GM12878 (cell line): ENCODE results near the gene PPARA. TPM values are rescaled to one million over a fixed set of nuclear protein-coding genes. Genes with fewer than 3 reads are reported as not detected.

ENCODE experiments used
- BMI1 ChIP-seq: fragments of 450-650 bp; IDR thresholded peaks from 2 replicates; pipeline ENCODE4 v1.6.1; 2016; ENCODE audit warnings: mild to moderate bottlenecking, moderate library complexity, borderline replicate concordance
- CBFB ChIP-seq: IDR thresholded peaks from 2 replicates; pipeline ENCODE4 v1.6.1; 2016; ENCODE audit warnings: antibody characterized with exemption, low read depth
- ELK1 ChIP-seq: IDR thresholded peaks from 2 replicates; pipeline ENCODE4 v1.6.1; 2012; ENCODE audit warnings: low read depth, low read length, improper control_type of control experiment
- EP300 ChIP-seq, 2 experiments: fragments of 150-350 bp in 1 of 2; IDR thresholded peaks; 2 replicates each; pipeline ENCODE4 v1.6.1; 2011 to 2012; ENCODE audit warnings: low read depth in 2 of 2, low read length in 2 of 2, borderline replicate concordance in 1 of 2, improper control_type of control experiment in 1 of 2, inconsistent platforms in 1 of 2; ENCODE audit not compliant: control insufficient read depth in 1 of 2
- ESRRA ChIP-seq: IDR thresholded peaks from 2 replicates; pipeline ENCODE4 v1.6.1; 2012; ENCODE audit warnings: mild to moderate bottlenecking, low read length, improper control_type of control experiment
- GATAD2B ChIP-seq: fragments of 450-650 bp; conservative IDR thresholded peaks from 2 replicates; pipeline ENCODE4 v1.6.1; 2017; ENCODE audit warnings: low read depth, mild to moderate bottlenecking, moderate library complexity
- HSF1 ChIP-seq: fragments of 150-350 bp; IDR thresholded peaks from 2 replicates; pipeline ENCODE4 v1.6.1; 2014; ENCODE audit warnings: mild to moderate bottlenecking, low read depth, low read length
- IKZF2 ChIP-seq, 2 experiments: fragments of 450-650 bp; IDR thresholded peaks; 2 replicates each; pipeline ENCODE4 v1.6.1; 2017; ENCODE audit warnings: mild to moderate bottlenecking in 2 of 2, moderate library complexity in 2 of 2
- MEF2B ChIP-seq: fragments of 450-650 bp; IDR thresholded peaks from 2 replicates; pipeline ENCODE4 v1.6.1; 2018; ENCODE audit warnings: mild to moderate bottlenecking, moderate library complexity; ENCODE audit not compliant: partially characterized antibody, poor library complexity, severe bottlenecking
- MTA3 ChIP-seq: IDR thresholded peaks from 2 replicates; pipeline ENCODE4 v1.6.1; 2012; ENCODE audit warnings: low read length, inconsistent platforms, borderline replicate concordance
- MXI1 ChIP-seq: fragments of 150-350 bp; IDR thresholded peaks from 2 replicates; pipeline ENCODE4 v1.6.1; 2011; ENCODE audit warnings: low read depth, mild to moderate bottlenecking, inconsistent platforms, low read length, improper control_type of control experiment
- NFYA ChIP-seq: IDR thresholded peaks from 2 replicates; pipeline ENCODE4 v1.6.1; 2011; ENCODE audit warnings: low read depth, mild to moderate bottlenecking, low read length, improper control_type of control experiment, borderline replicate concordance
- NRF1 ChIP-seq: conservative IDR thresholded peaks from 2 replicates; pipeline ENCODE4 v1.6.1; 2011; ENCODE audit warnings: mild to moderate bottlenecking, low read depth, low read length, improper control_type of control experiment
- POLR2A ChIP-seq: IDR thresholded peaks from 2 replicates; pipeline ENCODE4 v1.6.1; 2011; ENCODE audit warnings: low read depth, mild to moderate bottlenecking, low read length
- SMAD5 ChIP-seq: IDR thresholded peaks from 2 replicates; pipeline ENCODE4 v1.6.1; 2016; ENCODE audit warnings: antibody characterized with exemption, low read depth
- SP1 ChIP-seq: IDR thresholded peaks from one replicate; pipeline ENCODE4 v1.6.1; 2011; ENCODE audit warnings: low read depth, low read length
- SPI1 ChIP-seq: IDR thresholded peaks from 2 replicates; pipeline ENCODE4 v1.6.1; 2011; ENCODE audit warnings: low read depth, mild to moderate bottlenecking, low read length, moderate library complexity, borderline replicate concordance; ENCODE audit not compliant: insufficient read depth
- SUZ12 ChIP-seq: fragments of 200-600 bp; sonication (generic); IDR thresholded peaks from one replicate; pipeline ENCODE4 v1.6.1; 2018; ENCODE audit warnings: antibody characterized with exemption, mild to moderate bottlenecking; ENCODE audit not compliant: unreplicated experiment
- TAF1 ChIP-seq: IDR thresholded peaks from 2 replicates; pipeline ENCODE4 v1.6.1; 2011; ENCODE audit warnings: mild to moderate bottlenecking, low read depth, low read length, borderline replicate concordance
- ZNF207 ChIP-seq: fragments of 450-650 bp; IDR thresholded peaks from 2 replicates; pipeline ENCODE4 v1.6.1; 2014; ENCODE audit warnings: antibody characterized with exemption, mild to moderate bottlenecking, borderline replicate concordance
- polyA plus RNA-seq, 11 experiments: library from polyadenylated mRNA; depleted of rRNA in 4 of 11; unstranded in 6 of 11; stranded (reverse) in 5 of 11; fragments of >200 nt; fragmentation: Nextera tagmentation in 4 of 11; fragmentation: Illumina TruSeq in 1 of 11; extraction: Ambion mirVana in 4 of 11; extraction: Trizol in 1 of 11; gene quantifications; 1 replicate in 1 of 11; 2 replicates in 10 of 11; pipeline versions ENCODE4 v1.2.1 to v1.2.3, GENCODE V29; 2011 to 2016; ENCODE audit warnings: inconsistent platforms in 2 of 11, missing spikeins in 2 of 11, low read depth in 1 of 11
- total RNA-seq, 4 experiments: library from RNA; depleted of rRNA in 3 of 4; stranded (reverse); fragments of >200 nt in 3 of 4; fragmentation: Illumina TruSeq in 1 of 4; extraction: Trizol in 1 of 4; gene quantifications; 2 replicates each; pipeline versions ENCODE4 v1.2.1 to v1.2.3, GENCODE V29; 2013 to 2021
- TF ChIP-seq, protein P1 (sequence below): IDR thresholded peaks from 2 replicates; pipeline ENCODE4 v1.6.1; 2011; ENCODE audit warnings: low read depth, mild to moderate bottlenecking, low read length, moderate library complexity, borderline replicate concordance; ENCODE audit errors: extremely low read depth
- TF ChIP-seq, protein P2 (sequence below): IDR thresholded peaks from 2 replicates; pipeline ENCODE4 v1.6.1; 2011; ENCODE audit warnings: borderline replicate concordance, low read depth, mild to moderate bottlenecking, moderate library complexity, mixed read lengths, low read length; ENCODE audit not compliant: insufficient read depth; ENCODE audit errors: extremely low read length
- TF ChIP-seq, protein P3 (sequence below): IDR thresholded peaks from 2 replicates; pipeline ENCODE4 v1.6.1; 2012; ENCODE audit warnings: low read depth, low read length, improper control_type of control experiment

Gene PPARA
- total and polyA plus RNA-seq, 10 of the 15 experiments (the other 5 are each of a cell fraction or from before 2014, with no cell fraction given) = 0.72 to 10.4 (median 4.6) TPM

DNA sequence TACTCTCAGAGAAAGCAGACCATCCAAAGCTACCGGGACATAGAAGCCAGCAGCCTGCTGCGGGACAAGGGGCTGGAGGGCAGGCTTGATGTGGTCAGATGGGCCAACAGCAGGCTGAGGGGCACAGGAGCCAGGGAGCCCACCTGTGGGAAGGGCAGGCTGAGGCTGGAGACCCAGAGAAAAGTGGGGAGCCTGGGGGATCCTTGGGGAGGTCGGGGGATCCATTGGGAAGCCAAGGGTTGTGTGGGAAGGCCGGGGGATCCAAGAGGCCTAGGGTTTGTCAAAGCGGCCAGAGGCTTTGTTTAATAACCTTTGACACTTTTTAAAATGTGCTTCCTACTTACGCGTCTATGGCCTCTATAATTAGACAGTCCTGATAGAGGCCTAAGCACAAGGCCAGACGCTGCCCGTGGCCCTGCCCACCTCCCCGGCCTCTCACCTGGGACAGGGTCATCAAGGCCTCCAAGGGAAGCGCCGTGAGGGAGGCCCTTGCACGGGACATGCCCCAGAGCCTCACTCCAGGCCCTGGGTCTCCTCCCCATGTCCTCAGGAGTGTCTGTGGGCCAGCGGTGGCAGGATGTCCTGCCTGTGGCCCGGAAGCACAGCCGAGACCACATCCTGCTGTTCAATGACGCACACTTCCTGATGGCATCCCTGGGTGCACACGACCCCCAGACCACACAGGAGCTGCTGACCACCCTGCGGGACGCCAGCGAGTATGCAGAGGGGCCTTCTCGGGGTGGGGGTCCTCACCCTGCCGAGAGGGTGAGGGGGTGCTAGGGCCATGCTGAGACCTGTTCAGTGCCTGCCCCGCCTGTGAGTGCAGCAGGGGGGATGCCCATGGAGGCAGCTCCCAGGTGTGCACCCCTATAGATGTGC lies 137.8 kb downstream of the PPARA start (continued):
- TF ChIP-seq EP300 (IDR thresholded peaks at IDR 0.05; ENCODE audit: borderline replicate concordance in 1 of 2, control insufficient read depth in 1 of 2, low read depth in 2 of 2, low read length in 2 of 2) = peak in 1 of 2 experiments; percentile 43; a peak in 1 of 4 replicates
- TF ChIP-seq MTA3 = peak; percentile 45; the same call in 1 of the 2 replicates
- peak; percentile 82 for TF ChIP-seq TAF1
- peak; percentile 46; the same call in 1 of the 2 replicates for TF ChIP-seq ZNF207
- TF ChIP-seq MEF2B = peak; percentile 60
- TF ChIP-seq IKZF2 (IDR thresholded peaks at IDR 0.05) = peak; percentile 42 to 53; a peak in 2 of 4 replicates
- peak; percentile 65 for TF ChIP-seq SP1
- no peak for TF ChIP-seq HSF1
- TF ChIP-seq, protein P1, sequence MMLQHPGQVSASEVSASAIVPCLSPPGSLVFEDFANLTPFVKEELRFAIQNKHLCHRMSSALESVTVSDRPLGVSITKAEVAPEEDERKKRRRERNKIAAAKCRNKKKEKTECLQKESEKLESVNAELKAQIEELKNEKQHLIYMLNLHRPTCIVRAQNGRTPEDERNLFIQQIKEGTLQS = no peak
- peak; percentile 82; the same call in 1 of the 2 replicates for TF ChIP-seq GATAD2B
- TF ChIP-seq, protein P2, sequence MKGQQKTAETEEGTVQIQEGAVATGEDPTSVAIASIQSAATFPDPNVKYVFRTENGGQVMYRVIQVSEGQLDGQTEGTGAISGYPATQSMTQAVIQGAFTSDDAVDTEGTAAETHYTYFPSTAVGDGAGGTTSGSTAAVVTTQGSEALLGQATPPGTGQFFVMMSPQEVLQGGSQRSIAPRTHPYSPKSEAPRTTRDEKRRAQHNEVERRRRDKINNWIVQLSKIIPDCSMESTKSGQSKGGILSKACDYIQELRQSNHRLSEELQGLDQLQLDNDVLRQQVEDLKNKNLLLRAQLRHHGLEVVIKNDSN = no peak
- TF ChIP-seq SMAD5 = peak; percentile 89
- no peak for TF ChIP-seq NFYA
- TF ChIP-seq BMI1 = no peak
- TF ChIP-seq SUZ12 = no peak
- no peak for TF ChIP-seq NRF1
- peak; percentile 49; the same call in 1 of the 2 replicates for TF ChIP-seq MXI1
- no peak for TF ChIP-seq ESRRA
- peak; percentile 14; the same call in 1 of the 2 replicates for TF ChIP-seq SPI1
- peak; percentile 92 for TF ChIP-seq CBFB
- TF ChIP-seq, protein P3, sequence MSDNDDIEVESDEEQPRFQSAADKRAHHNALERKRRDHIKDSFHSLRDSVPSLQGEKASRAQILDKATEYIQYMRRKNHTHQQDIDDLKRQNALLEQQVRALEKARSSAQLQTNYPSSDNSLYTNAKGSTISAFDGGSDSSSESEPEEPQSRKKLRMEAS = peak; percentile 28; the same call in 1 of the 2 replicates
- TF ChIP-seq ELK1 = peak; percentile 44; the same call in 1 of the 2 replicates
- TF ChIP-seq POLR2A = peak; percentile 94
